GM12878 (cell line): Measurements from ENCODE around the gene LRRC74B. TPM values are rescaled to one million over a fixed set of nuclear protein-coding genes. Genes with fewer than 3 reads are reported as not detected.

Experiments
- CBX5 ChIP-seq: sonication (generic); IDR thresholded peaks from 2 replicates; pipeline ENCODE4 v1.6.1; 2016; ENCODE audit warnings: low read depth, moderate library complexity, mild to moderate bottlenecking, inconsistent platforms
- E2F4 ChIP-seq: IDR thresholded peaks from 2 replicates; pipeline ENCODE4 v1.6.1; 2012; ENCODE audit warnings: low read depth, low read length, improper control_type of control experiment
- MEF2A ChIP-seq: IDR thresholded peaks from 2 replicates; pipeline ENCODE4 v1.6.1; 2011; ENCODE audit warnings: low read depth, mild to moderate bottlenecking, low read length, moderate library complexity; ENCODE audit not compliant: insufficient read depth
- NFYA ChIP-seq: IDR thresholded peaks from 2 replicates; pipeline ENCODE4 v1.6.1; 2011; ENCODE audit warnings: low read depth, mild to moderate bottlenecking, low read length, improper control_type of control experiment, borderline replicate concordance
- NFYB ChIP-seq: IDR thresholded peaks from 2 replicates; pipeline ENCODE4 v1.6.1; 2011; ENCODE audit warnings: low read depth, mild to moderate bottlenecking, low read length, improper control_type of control experiment, moderate library complexity; ENCODE audit not compliant: insufficient read depth
- RELA ChIP-seq: fragments of 450-650 bp; IDR thresholded peaks from 2 replicates; pipeline ENCODE4 v1.8.0; 2014; ENCODE audit warnings: borderline replicate concordance; ENCODE audit not compliant: partially characterized antibody
- RELB ChIP-seq: fragments of 450-650 bp; IDR thresholded peaks from 2 replicates; pipeline ENCODE4 v1.6.1; 2017; ENCODE audit warnings: low read depth, mild to moderate bottlenecking, moderate library complexity
- RFX5 ChIP-seq: IDR thresholded peaks from 2 replicates; pipeline ENCODE4 v1.6.1; 2011; ENCODE audit warnings: low read depth, low read length, improper control_type of control experiment
- SMAD5 ChIP-seq: IDR thresholded peaks from 2 replicates; pipeline ENCODE4 v1.6.1; 2016; ENCODE audit warnings: antibody characterized with exemption, low read depth
- polyA plus RNA-seq, 11 experiments: library from polyadenylated mRNA; depleted of rRNA in 4 of 11; unstranded in 6 of 11; stranded (reverse) in 5 of 11; fragments of >200 nt; fragmentation: Nextera tagmentation in 4 of 11; fragmentation: Illumina TruSeq in 1 of 11; extraction: Ambion mirVana in 4 of 11; extraction: Trizol in 1 of 11; gene quantifications; 1 replicate in 1 of 11; 2 replicates in 10 of 11; pipeline versions ENCODE4 v1.2.1 to v1.2.3, GENCODE V29; 2011 to 2016; ENCODE audit warnings: inconsistent platforms in 2 of 11, missing spikeins in 2 of 11, low read depth in 1 of 11
- total RNA-seq, 4 experiments: library from RNA; depleted of rRNA in 3 of 4; stranded (reverse); fragments of >200 nt in 3 of 4; fragmentation: Illumina TruSeq in 1 of 4; extraction: Trizol in 1 of 4; gene quantifications; 2 replicates each; pipeline versions ENCODE4 v1.2.1 to v1.2.3, GENCODE V29; 2013 to 2021
- TF ChIP-seq, protein P1 (sequence below): fragments of 450-650 bp; IDR thresholded peaks from 2 replicates; pipeline ENCODE4 v1.6.1; 2017; ENCODE audit warnings: antibody characterized with exemption, mild to moderate bottlenecking, moderate library complexity
- TF ChIP-seq, protein P2 (sequence below): IDR thresholded peaks from 2 replicates; pipeline ENCODE4 v1.6.1; 2011; ENCODE audit warnings: mild to moderate bottlenecking, low read depth, low read length, moderate library complexity; ENCODE audit not compliant: insufficient replicate concordance
- TF ChIP-seq, protein P3 (sequence below): fragments of 450-650 bp; IDR thresholded peaks from 2 replicates; pipeline ENCODE4 v1.6.1; 2017; ENCODE audit warnings: mild to moderate bottlenecking, moderate library complexity

LRRC74B gene
- total and polyA plus RNA-seq, 10 of the 15 experiments (the other 5 are each of a cell fraction or from before 2014, with no cell fraction given) = not detected

GRCh38 chr22:21031545-21032036 lies 14.2 kb upstream of the LRRC74B start (continued):
- TF ChIP-seq, protein P1, sequence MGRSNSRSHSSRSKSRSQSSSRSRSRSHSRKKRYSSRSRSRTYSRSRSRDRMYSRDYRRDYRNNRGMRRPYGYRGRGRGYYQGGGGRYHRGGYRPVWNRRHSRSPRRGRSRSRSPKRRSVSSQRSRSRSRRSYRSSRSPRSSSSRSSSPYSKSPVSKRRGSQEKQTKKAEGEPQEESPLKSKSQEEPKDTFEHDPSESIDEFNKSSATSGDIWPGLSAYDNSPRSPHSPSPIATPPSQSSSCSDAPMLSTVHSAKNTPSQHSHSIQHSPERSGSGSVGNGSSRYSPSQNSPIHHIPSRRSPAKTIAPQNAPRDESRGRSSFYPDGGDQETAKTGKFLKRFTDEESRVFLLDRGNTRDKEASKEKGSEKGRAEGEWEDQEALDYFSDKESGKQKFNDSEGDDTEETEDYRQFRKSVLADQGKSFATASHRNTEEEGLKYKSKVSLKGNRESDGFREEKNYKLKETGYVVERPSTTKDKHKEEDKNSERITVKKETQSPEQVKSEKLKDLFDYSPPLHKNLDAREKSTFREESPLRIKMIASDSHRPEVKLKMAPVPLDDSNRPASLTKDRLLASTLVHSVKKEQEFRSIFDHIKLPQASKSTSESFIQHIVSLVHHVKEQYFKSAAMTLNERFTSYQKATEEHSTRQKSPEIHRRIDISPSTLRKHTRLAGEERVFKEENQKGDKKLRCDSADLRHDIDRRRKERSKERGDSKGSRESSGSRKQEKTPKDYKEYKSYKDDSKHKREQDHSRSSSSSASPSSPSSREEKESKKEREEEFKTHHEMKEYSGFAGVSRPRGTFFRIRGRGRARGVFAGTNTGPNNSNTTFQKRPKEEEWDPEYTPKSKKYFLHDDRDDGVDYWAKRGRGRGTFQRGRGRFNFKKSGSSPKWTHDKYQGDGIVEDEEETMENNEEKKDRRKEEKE = no peak
- TF ChIP-seq RELA (no peak), RELB (no peak), MEF2A (no peak), E2F4 (no peak), NFYA (no peak), NFYB (no peak), CBX5 (no peak), RFX5 (no peak), SMAD5 (no peak)
- TF ChIP-seq, protein P2, sequence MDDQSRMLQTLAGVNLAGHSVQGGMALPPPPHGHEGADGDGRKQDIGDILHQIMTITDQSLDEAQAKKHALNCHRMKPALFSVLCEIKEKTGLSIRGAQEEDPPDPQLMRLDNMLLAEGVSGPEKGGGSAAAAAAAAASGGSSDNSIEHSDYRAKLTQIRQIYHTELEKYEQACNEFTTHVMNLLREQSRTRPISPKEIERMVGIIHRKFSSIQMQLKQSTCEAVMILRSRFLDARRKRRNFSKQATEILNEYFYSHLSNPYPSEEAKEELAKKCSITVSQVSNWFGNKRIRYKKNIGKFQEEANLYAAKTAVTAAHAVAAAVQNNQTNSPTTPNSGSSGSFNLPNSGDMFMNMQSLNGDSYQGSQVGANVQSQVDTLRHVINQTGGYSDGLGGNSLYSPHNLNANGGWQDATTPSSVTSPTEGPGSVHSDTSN = no peak
- TF ChIP-seq, protein P3, sequence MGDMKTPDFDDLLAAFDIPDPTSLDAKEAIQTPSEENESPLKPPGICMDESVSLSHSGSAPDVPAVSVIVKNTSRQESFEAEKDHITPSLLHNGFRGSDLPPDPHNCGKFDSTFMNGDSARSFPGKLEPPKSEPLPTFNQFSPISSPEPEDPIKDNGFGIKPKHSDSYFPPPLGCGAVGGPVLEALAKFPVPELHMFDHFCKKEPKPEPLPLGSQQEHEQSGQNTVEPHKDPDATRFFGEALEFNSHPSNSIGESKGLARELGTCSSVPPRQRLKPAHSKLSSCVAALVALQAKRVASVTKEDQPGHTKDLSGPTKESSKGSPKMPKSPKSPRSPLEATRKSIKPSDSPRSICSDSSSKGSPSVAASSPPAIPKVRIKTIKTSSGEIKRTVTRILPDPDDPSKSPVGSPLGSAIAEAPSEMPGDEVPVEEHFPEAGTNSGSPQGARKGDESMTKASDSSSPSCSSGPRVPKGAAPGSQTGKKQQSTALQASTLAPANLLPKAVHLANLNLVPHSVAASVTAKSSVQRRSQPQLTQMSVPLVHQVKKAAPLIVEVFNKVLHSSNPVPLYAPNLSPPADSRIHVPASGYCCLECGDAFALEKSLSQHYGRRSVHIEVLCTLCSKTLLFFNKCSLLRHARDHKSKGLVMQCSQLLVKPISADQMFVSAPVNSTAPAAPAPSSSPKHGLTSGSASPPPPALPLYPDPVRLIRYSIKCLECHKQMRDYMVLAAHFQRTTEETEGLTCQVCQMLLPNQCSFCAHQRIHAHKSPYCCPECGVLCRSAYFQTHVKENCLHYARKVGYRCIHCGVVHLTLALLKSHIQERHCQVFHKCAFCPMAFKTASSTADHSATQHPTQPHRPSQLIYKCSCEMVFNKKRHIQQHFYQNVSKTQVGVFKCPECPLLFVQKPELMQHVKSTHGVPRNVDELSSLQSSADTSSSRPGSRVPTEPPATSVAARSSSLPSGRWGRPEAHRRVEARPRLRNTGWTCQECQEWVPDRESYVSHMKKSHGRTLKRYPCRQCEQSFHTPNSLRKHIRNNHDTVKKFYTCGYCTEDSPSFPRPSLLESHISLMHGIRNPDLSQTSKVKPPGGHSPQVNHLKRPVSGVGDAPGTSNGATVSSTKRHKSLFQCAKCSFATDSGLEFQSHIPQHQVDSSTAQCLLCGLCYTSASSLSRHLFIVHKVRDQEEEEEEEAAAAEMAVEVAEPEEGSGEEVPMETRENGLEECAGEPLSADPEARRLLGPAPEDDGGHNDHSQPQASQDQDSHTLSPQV = no peak
